ENCODE results near the gene MRPL20.
"Not testable (repeated sequence)": the region's sequence is repeated elsewhere in the genome, so short reads cannot be mapped to it uniquely, and the experiment has no call there.

MRPL20 gene

GRCh38 chr1:1403653-1404052 lies 3.4 kb downstream of the MRPL20 start:
- no peak for DNase-seq

DNA sequence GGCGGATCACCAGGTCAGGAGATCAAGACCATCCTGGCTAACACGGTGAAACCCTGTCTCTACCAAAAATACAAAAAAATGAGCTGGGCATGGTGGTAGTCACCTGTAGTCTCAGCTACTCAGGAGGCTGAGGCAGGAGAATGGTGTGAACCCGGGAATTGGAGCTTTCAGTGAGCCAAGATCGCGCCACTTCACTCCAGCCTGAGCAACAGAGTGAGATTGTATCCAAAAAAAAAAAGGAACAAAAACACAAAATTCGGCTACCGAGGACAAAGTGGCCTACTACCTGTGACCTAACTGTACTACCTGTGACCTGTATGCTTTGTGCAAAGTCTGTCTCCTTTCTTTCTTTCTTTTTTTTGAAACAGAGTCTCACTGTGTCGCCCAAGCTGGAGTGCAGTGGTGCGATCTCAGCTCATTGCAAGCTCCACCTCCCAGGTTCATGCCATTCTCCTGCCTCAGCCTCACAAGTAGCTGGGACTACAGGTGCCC lies 4.1 kb downstream of the MRPL20 start:
- DNase-seq, result not testable (repeated sequence)

DNA sequence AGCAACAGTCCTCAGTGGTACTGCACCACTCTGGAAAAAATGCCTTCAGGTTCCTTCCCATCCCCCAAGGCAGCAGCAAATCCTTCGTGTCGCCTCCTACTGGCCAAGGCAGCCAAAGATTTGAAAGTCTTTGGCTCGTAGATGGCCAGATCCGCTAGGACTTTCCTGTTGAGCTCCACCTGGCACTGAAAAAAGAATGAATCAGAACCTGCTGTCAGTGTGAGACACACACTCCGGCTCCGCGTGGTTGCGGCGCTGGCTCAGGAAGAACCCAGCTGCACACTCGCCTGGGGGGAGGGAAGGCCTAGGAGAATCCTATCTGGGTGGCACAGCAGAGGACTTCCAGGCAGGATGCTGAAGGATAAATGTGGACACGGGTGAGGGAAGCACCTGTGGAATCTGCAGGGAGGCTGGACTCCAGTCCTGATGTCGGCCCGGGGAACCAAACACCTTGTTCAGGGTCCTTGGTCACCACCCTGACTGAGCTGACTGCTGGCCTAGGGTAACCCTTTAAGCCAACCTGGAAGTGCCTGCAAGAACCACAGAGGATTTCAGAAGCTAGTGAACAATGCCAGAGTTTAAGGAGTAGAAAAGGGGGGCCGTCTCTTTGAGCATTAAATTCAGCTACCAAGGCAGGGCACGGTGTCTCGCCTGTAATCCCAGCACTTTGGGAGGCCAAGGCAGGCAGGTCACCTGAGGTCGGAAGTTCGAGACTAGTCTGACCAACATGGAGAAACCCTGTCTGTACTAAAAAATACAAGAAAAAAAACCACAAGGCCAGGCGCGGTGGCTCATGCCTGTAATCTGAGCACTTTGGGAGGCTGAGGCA lies 4.8 kb downstream of the MRPL20 start:
- DNase-seq, result peak; percentile 60

GRCh38 chr1:1401457-1402010 lies 5.6 kb downstream of the MRPL20 start:
- no peak for DNase-seq

- no peak for DNase-seq
Observed at GRCh38 chr1:1400576-1401456, 6.3 kb downstream of the MRPL20 start.

DNA sequence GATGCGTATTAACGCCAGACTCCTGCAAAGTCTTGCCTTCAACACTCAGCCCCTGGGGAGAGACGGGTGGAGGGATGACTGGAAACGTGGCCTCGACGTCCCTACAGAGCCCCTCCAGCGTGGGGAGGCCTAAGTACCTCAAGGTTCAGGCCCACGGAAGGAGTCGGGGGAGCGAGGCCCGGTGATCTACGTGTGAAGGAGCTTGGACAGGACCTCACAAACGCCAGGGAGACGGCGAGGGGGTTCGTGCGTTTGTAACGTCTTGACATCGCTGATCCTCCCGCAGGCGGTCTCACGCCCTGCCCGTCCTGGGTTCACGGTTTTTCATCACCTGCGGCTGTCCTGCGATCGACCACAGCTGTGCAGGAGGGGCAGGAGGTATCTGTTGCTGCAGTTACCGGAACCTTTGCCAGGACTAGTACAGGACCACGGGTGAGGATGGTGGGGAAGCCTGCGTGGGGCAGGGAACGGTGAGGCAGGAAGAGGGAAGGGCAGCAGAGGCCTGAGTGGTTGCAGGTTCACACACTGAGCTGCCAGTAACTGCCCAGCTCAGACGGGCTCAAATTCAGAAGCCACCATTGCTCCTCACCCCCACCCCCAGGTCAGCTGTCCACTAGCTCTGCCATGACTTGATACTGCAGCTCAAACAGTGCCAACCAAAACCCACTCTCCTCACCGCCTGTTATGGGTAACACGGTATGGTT lies 7.1 kb downstream of the MRPL20 start:
- no peak for DNase-seq

DNA sequence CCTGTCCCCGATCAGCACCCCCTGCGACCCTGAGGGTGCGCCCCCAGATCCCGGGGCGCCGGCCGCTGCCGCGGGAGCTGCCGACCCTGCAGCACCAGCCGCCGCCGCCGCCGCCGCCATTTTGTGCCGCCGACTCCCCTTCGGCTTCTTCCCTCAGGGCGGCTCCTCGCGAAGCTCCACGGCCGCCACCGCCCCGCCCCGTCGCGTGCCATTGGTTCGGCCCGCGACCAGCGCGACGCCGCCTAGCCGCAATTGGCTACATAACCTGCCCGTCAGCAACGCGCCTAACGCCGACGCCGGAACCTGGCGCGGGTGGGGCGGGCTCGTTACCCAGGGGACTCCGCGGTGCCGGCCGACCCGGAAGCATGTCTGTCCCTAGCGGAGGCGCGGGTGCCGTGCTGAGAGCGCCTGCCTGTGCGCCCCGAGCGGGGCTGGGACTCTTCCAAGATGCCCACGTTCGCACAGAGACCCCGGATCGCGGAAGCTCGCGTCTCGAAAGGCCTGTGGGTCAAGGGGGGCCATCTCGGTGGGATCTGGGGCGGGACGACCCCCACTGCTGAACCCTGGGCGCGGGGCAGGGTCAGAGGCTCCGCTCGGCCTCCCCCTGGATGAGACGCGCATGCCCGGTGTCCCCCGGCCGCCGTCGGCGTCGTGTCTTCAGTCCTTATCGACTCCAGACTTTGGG lies 7.8 kb downstream of the MRPL20 start, which contains the start of gene CCNL2:
Gene CCNL2 (minus strand): TSS at position 149 of the 685 bp plus-strand sequence. CDS start 29 bp downstream, at position 120.
- peak; percentile 99 for DNase-seq

- DNase-seq, result no peak
Observed at GRCh38 chr1:1398677-1399186, 8.4 kb downstream of the MRPL20 start.

DNA sequence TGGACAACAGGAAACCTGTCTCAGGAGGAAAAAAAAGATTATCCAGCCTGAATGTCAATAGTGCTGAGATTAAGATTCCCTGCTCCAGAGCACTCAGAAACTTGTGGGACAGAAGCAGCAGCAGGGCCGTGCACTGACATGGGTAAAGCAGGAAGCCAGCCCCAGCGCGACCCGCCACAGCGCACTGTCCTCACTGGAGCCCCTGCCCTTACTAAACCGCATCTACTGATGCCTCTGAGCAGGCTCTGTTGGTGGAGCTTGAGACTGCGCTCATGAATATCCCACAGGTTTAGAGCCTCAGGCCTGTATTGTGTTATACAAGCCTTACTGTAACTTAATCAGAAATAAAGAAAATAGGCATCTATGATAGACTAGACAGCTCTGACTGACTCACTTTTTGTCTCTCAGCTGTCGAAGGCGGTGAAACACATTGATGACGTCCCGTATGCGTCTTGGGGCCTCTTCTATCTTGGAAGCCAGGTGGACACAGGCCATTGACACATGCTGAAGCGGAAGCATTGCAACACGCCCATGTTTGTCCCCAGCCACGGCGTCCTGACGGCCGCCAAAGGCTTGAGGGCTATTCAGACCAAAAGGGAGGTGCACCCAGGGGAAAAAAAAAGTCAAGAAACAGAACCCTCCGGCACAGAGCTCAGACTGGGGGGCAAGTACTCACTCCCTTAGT lies 9.1 kb downstream of the MRPL20 start:
- peak; percentile 23 for DNase-seq

- no peak for DNase-seq
Observed at GRCh38 chr1:1395166-1395565, 11.9 kb downstream of the MRPL20 start.

GRCh38 chr1:1394116-1394515 lies 13.0 kb downstream of the MRPL20 start:
- no peak for DNase-seq

DNA sequence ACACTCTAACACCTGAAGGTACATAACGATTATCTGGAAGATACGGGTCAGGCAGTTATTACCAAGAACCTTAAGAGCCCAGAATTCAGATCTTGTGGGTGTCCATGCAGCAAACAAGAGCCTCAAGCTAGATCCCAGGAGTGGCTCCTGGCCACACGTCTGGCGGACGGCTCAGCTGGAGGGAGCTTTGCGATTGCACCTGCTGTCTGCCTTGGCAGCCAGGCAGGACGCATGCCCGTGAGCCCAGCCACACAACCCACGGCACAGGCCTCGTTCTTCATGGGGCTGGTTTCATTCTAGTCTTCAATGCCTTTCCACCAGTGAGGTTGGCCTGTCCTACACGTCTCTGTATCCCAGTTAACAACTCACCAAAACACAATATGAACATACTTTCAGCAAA lies 13.7 kb downstream of the MRPL20 start:
- DNase-seq, result no peak

- no peak for DNase-seq
Observed at GRCh38 chr1:1393014-1393413, 14.1 kb downstream of the MRPL20 start.

DNA sequence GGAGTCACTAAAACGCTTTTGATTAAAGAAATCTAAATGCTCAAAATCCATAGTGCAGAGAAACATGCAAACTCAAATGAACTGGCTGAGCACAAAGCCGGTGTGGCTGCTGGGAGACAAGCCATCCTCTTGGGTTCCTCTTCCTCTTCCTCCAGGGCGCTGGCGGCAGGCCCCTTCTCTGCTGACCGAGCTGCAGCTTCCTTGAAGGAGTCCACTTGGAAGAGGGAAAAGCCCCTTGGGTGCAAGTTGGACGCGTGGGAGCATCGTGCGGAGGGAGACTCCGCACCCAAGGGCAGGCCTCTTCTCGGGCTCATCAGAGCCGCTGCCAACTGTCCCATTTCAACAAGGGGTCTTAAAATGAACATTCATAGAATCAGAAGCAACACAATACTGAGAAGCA lies 15.9 kb downstream of the MRPL20 start:
- no peak for DNase-seq

DNA sequence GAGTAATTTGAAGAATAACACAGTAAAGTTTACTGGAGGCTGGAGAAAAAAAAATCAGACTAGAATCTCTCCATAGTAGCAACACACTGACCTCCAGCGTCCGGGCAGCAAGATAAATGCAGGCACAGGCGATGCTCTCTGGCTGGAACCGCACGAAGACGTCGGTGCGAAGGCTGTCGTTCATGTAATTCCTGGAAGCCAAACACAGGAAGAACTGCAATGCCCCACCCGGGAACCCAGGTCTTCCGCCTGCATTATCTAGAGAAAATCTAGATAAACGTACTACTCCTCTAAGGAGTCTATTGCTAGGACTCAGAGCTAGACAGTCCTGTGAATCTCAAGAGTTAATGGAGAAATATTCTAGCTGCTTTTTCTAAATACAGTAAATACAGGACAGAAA lies 16.4 kb downstream of the MRPL20 start:
- no peak for DNase-seq

DNA sequence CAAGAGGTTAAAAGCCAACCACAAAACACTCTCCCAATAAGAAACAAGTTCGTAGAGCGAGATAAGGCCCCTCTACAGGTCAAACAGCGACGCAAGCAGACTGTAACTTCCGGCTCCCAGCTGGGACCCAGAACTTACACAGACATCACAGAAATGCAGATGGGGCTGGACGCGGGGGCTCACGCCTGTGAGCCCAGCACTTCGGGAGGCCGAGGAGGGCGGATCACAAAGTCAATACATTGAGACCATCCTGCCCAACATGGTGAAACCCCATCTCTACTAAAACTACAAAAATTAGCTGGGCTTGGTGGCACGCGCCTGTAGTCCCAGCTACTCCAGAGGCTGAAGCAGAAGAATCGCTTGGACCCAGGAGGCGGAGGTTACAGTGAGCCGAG lies 19.0 kb downstream of the MRPL20 start:
- no peak for DNase-seq

DNA sequence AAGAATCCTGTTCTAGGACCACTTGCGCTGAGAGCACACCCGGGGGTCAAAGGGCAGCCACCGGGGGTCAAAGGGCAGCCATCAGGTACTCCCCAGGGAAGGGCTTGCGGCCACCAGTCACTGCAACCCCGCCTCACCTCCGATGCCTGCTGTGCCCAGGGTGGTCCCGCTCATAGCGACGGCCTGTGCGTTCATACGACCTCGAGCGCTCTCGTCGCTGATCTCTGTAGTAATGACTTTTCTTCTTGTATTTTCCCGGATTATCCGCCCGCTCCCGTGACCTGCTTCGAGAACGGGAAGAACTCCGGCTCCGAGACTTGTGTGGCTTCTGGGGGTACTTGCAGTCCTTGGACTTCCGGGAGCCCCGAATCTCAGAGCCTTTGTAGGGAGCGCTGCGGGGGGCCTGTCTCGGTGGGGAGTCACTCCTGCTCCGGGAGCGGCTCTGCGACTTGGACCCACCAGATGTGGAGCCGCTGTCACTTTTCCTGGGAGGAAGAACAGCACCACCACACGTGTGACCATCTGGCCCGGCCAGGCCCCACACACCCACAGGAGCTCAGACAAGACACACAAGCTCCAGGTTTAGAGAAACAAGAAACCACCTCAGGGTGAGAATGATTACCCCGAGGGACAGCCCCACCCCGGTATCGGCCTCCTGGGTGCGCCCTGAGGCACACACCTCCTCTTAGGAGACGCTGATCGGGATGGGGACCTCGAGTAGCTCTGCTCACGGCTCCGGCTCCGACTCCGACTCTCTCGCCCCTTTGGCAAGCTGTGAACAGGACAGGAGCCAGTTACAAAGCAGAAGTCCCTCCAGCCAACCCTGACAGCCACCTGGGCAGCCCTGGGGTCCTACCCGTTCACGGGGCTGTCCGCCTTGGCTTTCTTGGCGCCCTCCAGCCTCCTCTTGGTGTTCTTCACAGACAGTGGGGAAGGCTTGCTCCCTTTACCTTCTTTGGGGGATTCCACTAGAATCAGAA lies 19.7 kb downstream of the MRPL20 start:
- no peak for DNase-seq

- DNase-seq, result no peak
Observed at GRCh38 chr1:1385931-1386330, 21.2 kb downstream of the MRPL20 start.

DNA sequence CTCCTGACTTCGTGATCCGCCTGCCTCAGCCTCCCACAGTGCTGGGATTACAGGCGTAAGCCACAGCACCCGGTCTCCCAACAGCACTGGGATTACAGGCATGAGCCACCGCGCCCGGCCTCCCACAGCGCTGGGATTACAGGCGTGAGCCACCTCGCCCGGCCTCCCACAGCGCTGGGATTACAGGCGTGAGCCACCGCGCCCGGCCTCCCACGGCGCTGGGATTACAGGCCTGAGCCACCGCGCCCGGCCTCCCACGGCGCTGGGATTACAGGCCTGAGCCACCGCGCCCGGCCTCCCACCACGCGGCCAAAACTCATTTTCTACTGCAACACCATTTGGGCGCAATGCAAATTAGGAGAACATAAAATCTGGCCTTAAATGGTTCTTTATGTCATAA lies 21.8 kb downstream of the MRPL20 start:
- not testable (repeated sequence) for DNase-seq

DNA sequence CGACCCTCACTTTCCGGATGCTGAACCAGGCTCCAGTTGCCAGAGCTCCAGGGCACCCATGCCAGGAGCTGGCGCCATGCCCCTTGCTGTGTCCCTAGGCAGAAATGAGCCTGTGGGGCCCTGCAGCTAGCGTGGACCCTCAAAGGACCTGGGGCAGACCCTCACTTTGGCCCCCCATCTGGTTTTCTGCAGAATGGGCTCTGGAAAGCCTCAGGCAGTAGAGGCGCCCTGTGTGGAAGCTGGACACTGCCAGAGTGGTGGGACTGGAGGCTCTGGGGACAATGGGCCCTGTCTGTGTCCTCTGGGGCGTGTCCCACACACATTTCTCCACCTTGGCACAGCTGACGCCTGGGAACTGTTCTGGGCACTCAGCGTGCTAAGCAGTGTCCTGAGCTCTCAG lies 25.8 kb downstream of the MRPL20 start:
- no peak for DNase-seq
